H9 (cell line): ENCODE results near the gene RNF157. TPM values are rescaled to one million over a fixed set of nuclear protein-coding genes. Genes with fewer than 3 reads are reported as not detected.
A peak's percentile ranks its signal among the peaks of the same experiment; 100 is the strongest.

Experiments used
- DNase-seq: peaks from one replicate; pipeline ENCODE4 v3.0.0-alpha.2; 2017
- H2AFZ ChIP-seq: one replicate; pipeline ENCODE4 v1.6.1; 2013; ENCODE audit warnings: mild to moderate bottlenecking, low read length, control low read depth, moderate library complexity
- H2AK5ac ChIP-seq: 2 replicates; pipeline ENCODE4 v1.6.1; 2013; ENCODE audit warnings: low read length, control low read depth, mixed read lengths; ENCODE audit not compliant: insufficient read length
- H2BK120ac ChIP-seq: one replicate; pipeline ENCODE4 v1.6.1; 2013; ENCODE audit warnings: low read depth, mild to moderate bottlenecking, low read length, control low read depth, inconsistent platforms; ENCODE audit not compliant: poor library complexity, severe bottlenecking
- H2BK12ac ChIP-seq: 2 replicates; pipeline ENCODE4 v1.6.1; 2013; ENCODE audit warnings: low read length, control low read depth, mixed read lengths, low read depth; ENCODE audit not compliant: insufficient read length
- H2BK15ac ChIP-seq: 2 replicates; pipeline ENCODE4 v1.6.1; 2013; ENCODE audit warnings: low read depth, low read length, control low read depth
- H2BK20ac ChIP-seq: one replicate; pipeline ENCODE4 v1.6.1; 2013; ENCODE audit warnings: low read depth, mild to moderate bottlenecking, low read length, control low read depth, inconsistent platforms; ENCODE audit not compliant: poor library complexity, severe bottlenecking
- H2BK5ac ChIP-seq: 2 replicates; pipeline ENCODE4 v1.6.1; 2013; ENCODE audit warnings: low read length, control low read depth, mixed read lengths; ENCODE audit not compliant: insufficient read length
- H3K14ac ChIP-seq: 2 replicates; pipeline ENCODE4 v1.6.1; 2013; ENCODE audit warnings: low read length, control low read depth; ENCODE audit not compliant: insufficient read depth
- H3K18ac ChIP-seq: 2 replicates; pipeline ENCODE4 v1.6.1; 2013; ENCODE audit warnings: low read depth, mild to moderate bottlenecking, mixed read lengths, low read length, control low read depth; ENCODE audit not compliant: insufficient read length
- H3K23ac ChIP-seq: 2 replicates; pipeline ENCODE4 v1.6.1; 2013; ENCODE audit warnings: low read length, control low read depth, mixed read lengths, low read depth; ENCODE audit not compliant: insufficient read length
- H3K23me2 ChIP-seq: 2 replicates; pipeline ENCODE4 v1.6.1; 2013; ENCODE audit warnings: low read depth, mild to moderate bottlenecking, mixed read lengths, low read length, control low read depth; ENCODE audit not compliant: insufficient read length, poor library complexity, severe bottlenecking
- H3K27ac ChIP-seq: 2 replicates; pipeline ENCODE4 v1.5.1; 2013; ENCODE audit warnings: low read length, control low read depth, mixed read lengths, low read depth; ENCODE audit not compliant: insufficient read length
- H3K27me3 ChIP-seq: 2 replicates; pipeline ENCODE4 v1.6.1; 2013; ENCODE audit warnings: low read length, control low read depth, inconsistent platforms; ENCODE audit not compliant: insufficient read depth
- H3K4ac ChIP-seq: 2 replicates; pipeline ENCODE4 v1.6.1; 2013; ENCODE audit warnings: low read depth, mild to moderate bottlenecking, control low read depth, inconsistent platforms, low read length, moderate library complexity
- H3K4me1 ChIP-seq: 2 replicates; pipeline ENCODE4 v1.6.1; 2013; ENCODE audit warnings: low read length, control low read depth, inconsistent platforms; ENCODE audit not compliant: insufficient read depth
- H3K4me2 ChIP-seq: 2 replicates; pipeline ENCODE4 v1.6.1; 2013; ENCODE audit warnings: low read length, control low read depth, mixed read lengths; ENCODE audit not compliant: insufficient read length, insufficient read depth
- H3K56ac ChIP-seq: 2 replicates; pipeline ENCODE4 v1.6.1; 2013; ENCODE audit warnings: low read depth, mild to moderate bottlenecking, mixed read lengths, low read length, control low read depth; ENCODE audit not compliant: insufficient read length
- H3K79me1 ChIP-seq: 2 replicates; pipeline ENCODE4 v1.6.1; 2013; ENCODE audit warnings: low read depth, mild to moderate bottlenecking, moderate library complexity, low read length, control low read depth, inconsistent platforms; ENCODE audit not compliant: insufficient read depth, poor library complexity, severe bottlenecking
- H3K79me2 ChIP-seq: 2 replicates; pipeline ENCODE4 v1.6.1; 2013; ENCODE audit warnings: low read length, control low read depth, inconsistent platforms; ENCODE audit not compliant: insufficient read depth
- H3K9ac ChIP-seq: 2 replicates; pipeline ENCODE4 v1.6.1; 2013; ENCODE audit warnings: low read length, control low read depth, mixed read lengths; ENCODE audit not compliant: insufficient read length; ENCODE audit errors: extremely low read depth
- H3K9me3 ChIP-seq: one replicate; pipeline ENCODE4 v1.6.1; 2013; ENCODE audit warnings: low read depth, low read length, inconsistent platforms; ENCODE audit not compliant: control insufficient read depth
- H3T11ph ChIP-seq: one replicate; pipeline ENCODE4 v1.6.1; 2013; ENCODE audit warnings: mild to moderate bottlenecking, low read length, control low read depth, inconsistent platforms
- H4K20me1 ChIP-seq: one replicate; pipeline ENCODE4 v1.6.1; 2013; ENCODE audit not compliant: control insufficient read depth, insufficient read length, insufficient read depth
- H4K5ac ChIP-seq: 2 replicates; pipeline ENCODE4 v1.6.1; 2013; ENCODE audit warnings: low read depth, mild to moderate bottlenecking, mixed read lengths, low read length, control low read depth; ENCODE audit not compliant: insufficient read length
- H4K8ac ChIP-seq: replicated peaks from 2 replicates; pipeline ENCODE4 v1.6.1; 2013; ENCODE audit warnings: low read length, control low read depth, mixed read lengths, low read depth; ENCODE audit not compliant: insufficient read length
- H4K91ac ChIP-seq: 2 replicates; pipeline ENCODE4 v1.6.1; 2013; ENCODE audit warnings: low read depth, mild to moderate bottlenecking, moderate library complexity, mixed read lengths, low read length, control low read depth; ENCODE audit not compliant: insufficient read length
- H3K27ac Mint-ChIP-seq, 3 experiments: 2 replicates in 2 of 3; 3 replicates in 1 of 3; pipeline ENCODE4 v1.8.0; 2020 to 2021; ENCODE audit warnings: mixed read lengths in 3 of 3, mild to moderate bottlenecking in 1 of 3, moderate library complexity in 1 of 3
- H3K27me3 Mint-ChIP-seq: 2 replicates; pipeline ENCODE4 v1.8.0; 2021; ENCODE audit warnings: low read depth, mild to moderate bottlenecking, moderate library complexity, mixed read lengths
- H3K36me3 Mint-ChIP-seq, 3 experiments: 2 replicates in 2 of 3; 3 replicates in 1 of 3; pipeline ENCODE4 v1.8.0; 2020 to 2021; ENCODE audit warnings: low read depth in 3 of 3, mixed read lengths in 3 of 3; ENCODE audit not compliant: insufficient read depth in 1 of 3
- H3K4me1 Mint-ChIP-seq, 2 experiments: 2 replicates each; pipeline ENCODE4 v1.8.0; 2020; ENCODE audit warnings: mixed read lengths in 2 of 2
- H3K4me3 Mint-ChIP-seq, 2 experiments: 2 replicates in 1 of 2; 3 replicates in 1 of 2; pipeline ENCODE4 v1.8.0; 2020 to 2021; ENCODE audit warnings: mild to moderate bottlenecking in 2 of 2, mixed read lengths in 2 of 2, moderate library complexity in 1 of 2
- H3K9me3 Mint-ChIP-seq, 2 experiments: 2 replicates in 1 of 2; 3 replicates in 1 of 2; pipeline ENCODE4 v1.8.0; 2020; ENCODE audit warnings: mild to moderate bottlenecking in 2 of 2, mixed read lengths in 2 of 2, moderate library complexity in 1 of 2
- CTCF ChIP-seq: fragments of 200-600 bp; sonication (generic); conservative IDR thresholded peaks from 3 replicates; pipeline ENCODE4 v1.8.0; 2021; ENCODE audit warnings: antibody characterized with exemption, mild to moderate bottlenecking
- WGBS: extraction: QIAGEN DNeasy Blood & Tissue Kit; methylation state at CpG from one replicate; pipeline ENCODE4 v1.1.7; 2013; ENCODE audit warnings: missing lambda C conversion rate, low lambda C conversion rate, mixed read lengths; ENCODE audit not compliant: insufficient read length; ENCODE audit errors: extremely low coverage; 5-methylcytosine and 5-hydroxymethylcytosine counted together
- total RNA-seq: library from RNA; stranded (reverse); gene quantifications from 2 replicates; pipeline ENCODE4 v1.2.1, GENCODE V29; 2021

The RNF157 gene
- total RNA-seq, 1 experiment from 2014 or later: 9.9 TPM

GRCh38 chr17:76265624-76266243, 25.4 kb upstream of the RNF157 start:
- Histone ChIP-seq H3K23me2 (peaks cover 4% of the 10 kb centered on the region), H3K56ac (no peak overlapping the region), H2AFZ (no peak overlapping the region), H3K4me1 (peaks cover 5% of the 10 kb centered on the region), H4K5ac (no peak overlapping the region), H4K8ac (no peak overlapping the region), H2BK20ac (no peak overlapping the region), H3K9me3 (no peaks in the 10 kb centered on the region), H3K79me2 (peaks cover 2% of the 10 kb centered on the region; the same call in 1 of the 2 replicates), H3T11ph (no peak overlapping the region), H3K4me2 (peak overlapping the region; percentile 75), H2AK5ac (no peak overlapping the region), H3K23ac (no peak overlapping the region), H3K27ac (no peak overlapping the region), H3K4ac (no peak overlapping the region), H3K9ac (peak overlapping the region; percentile 76), H2BK5ac (no peak overlapping the region), H3K27me3 (no peaks in the 10 kb centered on the region), H2BK120ac (no peak overlapping the region), H3K79me1 (peaks cover 7% of the 10 kb centered on the region), H4K20me1 (no peaks in the 10 kb centered on the region), H4K91ac (no peak overlapping the region), H3K14ac (no peak overlapping the region; the same call in 1 of the 2 replicates), H3K18ac (peak overlapping the region; percentile 76), H2BK12ac (no peak overlapping the region), H2BK15ac (no peak overlapping the region)
- Mint-ChIP-seq H3K27ac (no peak overlapping the region), H3K9me3 (no peaks in the 10 kb centered on the region), H3K4me3 (peak overlapping the region; percentile 77 to 87), H3K36me3 (peaks cover 2 to 15% (median 10%) of the 10 kb centered on the region in 3 experiments; a peak in 6 of 7 replicates), H3K4me1 (peaks cover 35 to 51% of the 10 kb centered on the region in 2 experiments), H3K27me3 (no peaks in the 10 kb centered on the region)
- no CpG with 5 or more reads among the region's 76 CpGs for WGBS
- no peak for TF ChIP-seq CTCF
- DNase-seq: no peak
